HepG2 (cell line): Measurements from ENCODE around the gene TTLL10. TPM values are rescaled to one million over a fixed set of nuclear protein-coding genes. Genes with fewer than 3 reads are reported as not detected.

Experiments used
- ATRX ChIP-seq: sonication (generic); formaldehyde crosslinking; IDR thresholded peaks from 2 replicates; pipeline ENCODE4 v1.4.0; 2020; ENCODE audit warnings: missing genetic modification reagents, borderline replicate concordance
- BHLHE40 ChIP-seq: IDR thresholded peaks from 2 replicates; pipeline ENCODE4 v1.6.1; 2011; ENCODE audit warnings: low read length, improper control_type of control experiment
- CBX2 ChIP-seq, 2 experiments: fragments of 200-600 bp in 1 of 2; sonication (generic); formaldehyde crosslinking in 1 of 2; IDR thresholded peaks; 2 replicates each; pipeline versions ENCODE4 v1.7.0 to v1.8.1; 2018 to 2022; ENCODE audit warnings: low read depth in 2 of 2, low read length in 1 of 2, mild to moderate bottlenecking in 1 of 2, missing genetic modification reagents in 1 of 2
- EHMT2 ChIP-seq: fragments of 200-600 bp; sonication (generic); IDR thresholded peaks from 2 replicates; pipeline ENCODE4 v1.7.0; 2017; ENCODE audit warnings: antibody characterized with exemption, low read depth, low read length, borderline replicate concordance
- FOXO1 ChIP-seq: sonication (generic); formaldehyde crosslinking; IDR thresholded peaks from 2 replicates; pipeline ENCODE4 v1.4.0; 2020; ENCODE audit warnings: missing genetic modification reagents
- HES4 ChIP-seq: sonication (generic); formaldehyde crosslinking; IDR thresholded peaks from 2 replicates; pipeline ENCODE4 v1.9.0; 2021; ENCODE audit warnings: mild to moderate bottlenecking, missing genetic modification reagents, borderline replicate concordance
- HNRNPLL ChIP-seq: fragments of 200-400 bp; formaldehyde crosslinking; IDR thresholded peaks from 2 replicates; pipeline ENCODE4 v1.6.1; 2017; ENCODE audit warnings: mild to moderate bottlenecking, low read depth, low read length; ENCODE audit not compliant: poor library complexity, severe bottlenecking
- JUND ChIP-seq: sonication (generic); formaldehyde crosslinking; IDR thresholded peaks from 2 replicates; pipeline ENCODE4 v1.8.0; 2022; ENCODE audit warnings: mild to moderate bottlenecking, missing genetic modification reagents
- RBFOX2 ChIP-seq: fragments of 200-400 bp; formaldehyde crosslinking; IDR thresholded peaks from 2 replicates; pipeline ENCODE4 v1.6.1; 2017; ENCODE audit warnings: low read depth, mild to moderate bottlenecking, low read length
- RCOR2 ChIP-seq: IDR thresholded peaks from 2 replicates; pipeline ENCODE4 v1.6.1; 2016; ENCODE audit warnings: missing biosample characterization, missing genetic modification reagents
- SOX6 ChIP-seq, 2 experiments: fragments of 450-650 bp in 1 of 2; sonication (generic) in 1 of 2; formaldehyde crosslinking in 1 of 2; IDR thresholded peaks; 2 replicates each; pipeline versions ENCODE4 v1.4.0 to v1.6.1; 2017 to 2020; ENCODE audit warnings: antibody characterized with exemption in 1 of 2, mild to moderate bottlenecking in 1 of 2, missing genetic modification reagents in 1 of 2
- TCF7L2 ChIP-seq: IDR thresholded peaks from 2 replicates; pipeline ENCODE4 v1.6.1; 2011; ENCODE audit warnings: mild to moderate bottlenecking, low read depth, low read length, moderate library complexity
- ZBTB25 ChIP-seq: IDR thresholded peaks from 2 replicates; pipeline ENCODE4 v1.6.1; 2018; ENCODE audit warnings: missing genetic modification reagents
- ZEB1 ChIP-seq: IDR thresholded peaks from 2 replicates; pipeline ENCODE4 v1.6.1; 2012; ENCODE audit warnings: mild to moderate bottlenecking, low read depth, inconsistent platforms; ENCODE audit not compliant: insufficient replicate concordance
- ZNF225 ChIP-seq: sonication (generic); formaldehyde crosslinking; IDR thresholded peaks from 2 replicates; pipeline ENCODE4 v1.4.0; 2020; ENCODE audit warnings: mild to moderate bottlenecking, missing genetic modification reagents
- ZNF3 ChIP-seq: IDR thresholded peaks from 2 replicates; pipeline ENCODE4 v1.7.0; 2017; ENCODE audit warnings: inconsistent platforms
- ZNF790 ChIP-seq: sonication (generic); formaldehyde crosslinking; IDR thresholded peaks from 2 replicates; pipeline ENCODE4 v1.8.0; 2022; ENCODE audit warnings: missing genetic modification reagents, mild to moderate bottlenecking, borderline replicate concordance
- ZNF883 ChIP-seq: sonication (generic); formaldehyde crosslinking; IDR thresholded peaks from 2 replicates; pipeline ENCODE4 v1.5.1; 2020; ENCODE audit warnings: mild to moderate bottlenecking, missing genetic modification reagents; ENCODE audit errors: not compliant biosample characterization
- polyA plus RNA-seq, 8 experiments: library from polyadenylated mRNA; depleted of rRNA in 3 of 8; stranded (reverse) in 7 of 8; unstranded in 1 of 8; fragments of >200 nt; fragmentation: Illumina TruSeq in 4 of 8; extraction: Trizol in 4 of 8; gene quantifications; 2 replicates each; pipeline versions ENCODE4 v1.2.1 to v1.2.3, GENCODE V29; 2011 to 2016; ENCODE audit warnings: low read depth in 4 of 8, missing spikeins in 1 of 8, mixed read lengths in 1 of 8; ENCODE audit not compliant: insufficient read depth in 1 of 8
- total RNA-seq, 5 experiments: library from RNA; depleted of rRNA; stranded (reverse); fragments of >200 nt; fragmentation: Illumina TruSeq; extraction: Trizol; gene quantifications; 2 replicates each; pipeline ENCODE4 v1.2.3, GENCODE V29; 2016; ENCODE audit warnings: low read depth in 1 of 5
- TF ChIP-seq, protein P1 (sequence below): sonication (generic); formaldehyde crosslinking; IDR thresholded peaks from 2 replicates; pipeline ENCODE4 v1.8.0; 2022; ENCODE audit warnings: missing genetic modification reagents, mild to moderate bottlenecking, inconsistent platforms, borderline replicate concordance
- TF ChIP-seq, protein P2 (sequence below): sonication (generic); formaldehyde crosslinking; IDR thresholded peaks from 2 replicates; pipeline ENCODE4 v1.4.0; 2020; ENCODE audit warnings: missing genetic modification reagents
- TF ChIP-seq, protein P3 (sequence below): sonication (generic); formaldehyde crosslinking; IDR thresholded peaks from 2 replicates; pipeline ENCODE4 v1.5.0; 2020; ENCODE audit warnings: missing genetic modification reagents
- TF ChIP-seq, protein P4 (sequence below): IDR thresholded peaks from 2 replicates; pipeline ENCODE4 v1.6.1; 2016; ENCODE audit warnings: missing biosample characterization, missing genetic modification reagents, low read depth

Gene TTLL10
- total and polyA plus RNA-seq, 2 of the 13 experiments (the other 11 are each of a cell fraction or from before 2014, with no cell fraction given): not detected

GRCh38 chr1:1240822-1241587 lies 67.3 kb downstream of the TTLL10 start (continued):
- TF ChIP-seq RBFOX2: peak; percentile 75
- TF ChIP-seq, protein P1, sequence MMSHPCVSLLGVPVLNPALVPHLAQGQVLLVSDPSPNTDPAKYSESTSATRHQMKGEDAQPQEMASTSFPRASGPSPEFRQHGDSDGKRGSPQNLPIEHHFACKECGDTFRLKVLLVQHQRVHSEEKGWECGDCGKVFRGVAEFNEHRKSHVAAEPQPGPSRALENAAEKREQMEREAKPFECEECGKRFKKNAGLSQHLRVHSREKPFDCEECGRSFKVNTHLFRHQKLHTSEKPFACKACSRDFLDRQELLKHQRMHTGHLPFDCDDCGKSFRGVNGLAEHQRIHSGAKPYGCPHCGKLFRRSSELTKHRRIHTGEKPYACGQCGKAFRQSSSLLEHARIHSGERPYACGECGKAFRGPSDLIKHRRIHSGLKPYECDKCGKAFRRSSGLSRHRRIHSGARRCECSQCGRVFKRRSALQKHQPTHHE (CRISPR knock-in tag): no peak
- no peak for TF ChIP-seq ZNF790 (CRISPR knock-in tag)
- no peak for TF ChIP-seq BHLHE40
- TF ChIP-seq ZBTB25 (CRISPR knock-in tag): no peak
- TF ChIP-seq ZNF225: no peak
- TF ChIP-seq RCOR2 (CRISPR knock-in tag): no peak
- TF ChIP-seq ZEB1: no peak
- no peak for TF ChIP-seq ZNF3
- TF ChIP-seq, protein P2, sequence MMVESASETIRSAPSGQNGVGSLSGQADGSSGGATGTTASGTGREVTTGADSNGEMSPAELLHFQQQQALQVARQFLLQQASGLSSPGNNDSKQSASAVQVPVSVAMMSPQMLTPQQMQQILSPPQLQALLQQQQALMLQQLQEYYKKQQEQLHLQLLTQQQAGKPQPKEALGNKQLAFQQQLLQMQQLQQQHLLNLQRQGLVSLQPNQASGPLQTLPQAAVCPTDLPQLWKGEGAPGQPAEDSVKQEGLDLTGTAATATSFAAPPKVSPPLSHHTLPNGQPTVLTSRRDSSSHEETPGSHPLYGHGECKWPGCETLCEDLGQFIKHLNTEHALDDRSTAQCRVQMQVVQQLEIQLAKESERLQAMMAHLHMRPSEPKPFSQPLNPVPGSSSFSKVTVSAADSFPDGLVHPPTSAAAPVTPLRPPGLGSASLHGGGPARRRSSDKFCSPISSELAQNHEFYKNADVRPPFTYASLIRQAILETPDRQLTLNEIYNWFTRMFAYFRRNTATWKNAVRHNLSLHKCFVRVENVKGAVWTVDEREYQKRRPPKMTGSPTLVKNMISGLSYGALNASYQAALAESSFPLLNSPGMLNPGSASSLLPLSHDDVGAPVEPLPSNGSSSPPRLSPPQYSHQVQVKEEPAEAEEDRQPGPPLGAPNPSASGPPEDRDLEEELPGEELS (CRISPR knock-in tag): no peak
- TF ChIP-seq HNRNPLL: peak; percentile 46
- TF ChIP-seq FOXO1 (CRISPR knock-in tag): peak; percentile 20; the same call in 1 of the 2 replicates
- TF ChIP-seq ZNF883: peak; percentile 37
- TF ChIP-seq, protein P3, sequence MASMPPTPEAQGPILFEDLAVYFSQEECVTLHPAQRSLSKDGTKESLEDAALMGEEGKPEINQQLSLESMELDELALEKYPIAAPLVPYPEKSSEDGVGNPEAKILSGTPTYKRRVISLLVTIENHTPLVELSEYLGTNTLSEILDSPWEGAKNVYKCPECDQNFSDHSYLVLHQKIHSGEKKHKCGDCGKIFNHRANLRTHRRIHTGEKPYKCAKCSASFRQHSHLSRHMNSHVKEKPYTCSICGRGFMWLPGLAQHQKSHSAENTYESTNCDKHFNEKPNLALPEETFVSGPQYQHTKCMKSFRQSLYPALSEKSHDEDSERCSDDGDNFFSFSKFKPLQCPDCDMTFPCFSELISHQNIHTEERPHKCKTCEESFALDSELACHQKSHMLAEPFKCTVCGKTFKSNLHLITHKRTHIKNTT (CRISPR knock-in tag): no peak
- TF ChIP-seq, protein P4, sequence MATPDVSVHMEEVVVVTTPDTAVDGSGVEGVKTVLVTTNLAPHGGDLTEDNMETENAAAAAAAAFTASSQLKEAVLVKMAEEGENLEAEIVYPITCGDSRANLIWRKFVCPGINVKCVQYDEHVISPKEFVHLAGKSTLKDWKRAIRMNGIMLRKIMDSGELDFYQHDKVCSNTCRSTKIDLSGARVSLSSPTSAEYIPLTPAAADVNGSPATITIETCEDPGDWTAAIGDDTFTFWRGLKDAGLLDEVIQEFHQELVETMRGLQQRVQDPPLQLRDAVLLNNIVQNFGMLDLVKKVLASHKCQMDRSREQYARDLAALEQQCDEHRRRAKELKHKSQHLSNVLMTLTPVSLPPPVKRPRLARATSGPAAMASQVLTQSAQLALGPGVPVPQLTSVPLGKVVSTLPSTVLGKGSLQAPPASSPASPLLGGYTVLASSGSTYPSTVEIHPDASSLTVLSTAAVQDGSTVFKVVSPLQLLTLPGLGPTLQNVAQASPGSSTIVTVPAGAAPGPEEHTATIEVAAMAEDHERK (CRISPR knock-in tag): no peak
- TF ChIP-seq HES4 (CRISPR knock-in tag): no peak
- TF ChIP-seq EHMT2: no peak
- no peak for TF ChIP-seq CBX2 (IDR thresholded peaks at IDR 0.05; ENCODE audit: low read depth, low read length)
- no peak for TF ChIP-seq CBX2 (CRISPR knock-in tag; IDR thresholded peaks at IDR 0.05; ENCODE audit: low read depth)
- no peak for TF ChIP-seq SOX6 (IDR thresholded peaks at IDR 0.05)
- TF ChIP-seq SOX6 (CRISPR knock-in tag; IDR thresholded peaks at IDR 0.05): no peak
- no peak for TF ChIP-seq JUND (CRISPR knock-in tag)
- no peak for TF ChIP-seq ATRX (CRISPR knock-in tag)
- no peak for TF ChIP-seq TCF7L2
